HG02588 (cell line): ENCODE results near the gene HLCS.
"Not testable (repeated sequence)": the region's sequence is repeated elsewhere in the genome, so short reads cannot be mapped to it uniquely, and the experiment has no call there.

Experiments
- ATAC-seq: cut with Tn5 transposase; IDR thresholded peaks from one replicate; pipeline ENCODE4 v1.9.1; 2021; ENCODE audit warnings: mild to moderate bottlenecking, moderate library complexity; ENCODE audit not compliant: unreplicated experiment

HLCS gene

DNA sequence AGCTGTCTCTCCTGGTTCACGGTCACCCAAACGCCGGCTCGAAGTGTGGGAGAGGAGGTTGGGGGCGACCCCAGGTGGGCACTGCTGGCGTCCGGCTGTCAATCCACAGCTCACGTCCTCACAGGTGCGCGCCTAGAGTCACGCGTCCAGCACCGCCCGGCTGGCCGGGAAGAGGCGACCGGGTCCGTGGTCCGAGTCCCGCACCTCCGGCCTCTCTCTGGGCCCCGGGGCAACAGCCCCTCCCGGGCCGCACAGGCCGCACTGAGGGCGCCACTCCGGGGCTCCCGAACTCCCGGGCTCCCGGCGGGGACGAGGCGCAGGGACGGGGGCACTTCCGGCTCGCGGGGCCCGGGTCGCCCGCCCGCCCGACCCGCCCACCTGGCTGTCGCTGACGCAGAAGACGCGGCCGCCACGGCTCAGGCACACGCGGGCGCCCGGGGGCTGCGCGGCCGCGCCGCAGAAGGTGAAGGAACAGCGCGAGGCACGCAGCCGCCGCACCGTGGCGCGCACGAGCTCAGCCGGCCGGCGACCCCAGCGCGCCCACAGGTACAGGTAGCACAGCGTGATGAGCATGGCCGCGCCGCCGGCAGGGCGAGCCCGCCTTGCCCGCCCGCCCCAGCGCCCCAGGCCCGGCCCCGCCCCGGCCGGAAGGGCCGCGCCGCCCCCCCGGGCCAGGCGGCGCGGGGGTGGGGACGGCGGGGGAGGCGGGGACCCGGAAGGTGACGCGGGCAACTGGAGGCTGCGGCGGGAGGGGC, at the start of gene HLCS:
Gene HLCS (minus strand): TSS at position 604 of the 755 bp plus-strand sequence. CDS start 31 bp downstream, at position 573.
- peak; percentile 76 for ATAC-seq

DNA sequence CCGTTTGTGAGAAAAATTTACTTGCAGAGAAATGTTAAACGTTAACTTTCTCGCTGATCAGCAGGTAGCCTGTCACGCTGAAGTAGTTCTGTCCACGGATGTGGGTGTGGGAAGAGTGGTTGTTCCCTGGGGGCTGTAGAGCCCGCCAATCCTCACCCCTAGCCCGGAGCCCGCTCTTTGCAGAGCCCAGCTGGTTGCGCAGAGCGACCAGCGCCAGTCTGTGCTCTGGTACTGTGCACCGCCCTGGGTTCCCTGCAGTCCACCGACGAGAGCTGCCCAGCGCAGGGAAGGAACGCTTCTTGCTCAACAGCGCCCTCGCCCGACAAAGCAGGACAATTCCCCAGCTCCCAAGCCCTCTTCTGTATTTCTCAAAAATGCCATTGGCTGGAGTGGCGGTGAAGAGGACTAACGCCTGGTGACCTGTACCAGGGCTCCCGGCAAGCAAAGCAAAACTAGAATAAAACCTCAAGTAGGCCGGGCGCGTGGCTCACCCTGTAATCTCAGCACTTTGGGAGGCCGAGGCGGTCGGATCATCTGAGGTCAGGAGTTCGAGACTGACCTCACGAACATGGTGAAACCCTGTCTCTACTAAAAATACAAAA, 43.4 kb upstream of the HLCS start:
- ATAC-seq = peak; percentile 82

- ATAC-seq = no peak
Measured at GRCh38 chr21:37008724-37009123, 42.3 kb upstream of the HLCS start.

GRCh38 chr21:37006486-37007291, 40.2 kb upstream of the HLCS start, which contains the start of gene RIPPLY3:
Gene RIPPLY3 (plus strand): TSS chr21:37006702. CDS start chr21:37006773, 71 bp downstream.
- no peak for ATAC-seq

- ATAC-seq = no peak
Measured at GRCh38 chr21:37005548-37006485, 39.3 kb upstream of the HLCS start.

GRCh38 chr21:37003917-37004316, 37.4 kb upstream of the HLCS start:
- ATAC-seq = not testable (repeated sequence)

DNA sequence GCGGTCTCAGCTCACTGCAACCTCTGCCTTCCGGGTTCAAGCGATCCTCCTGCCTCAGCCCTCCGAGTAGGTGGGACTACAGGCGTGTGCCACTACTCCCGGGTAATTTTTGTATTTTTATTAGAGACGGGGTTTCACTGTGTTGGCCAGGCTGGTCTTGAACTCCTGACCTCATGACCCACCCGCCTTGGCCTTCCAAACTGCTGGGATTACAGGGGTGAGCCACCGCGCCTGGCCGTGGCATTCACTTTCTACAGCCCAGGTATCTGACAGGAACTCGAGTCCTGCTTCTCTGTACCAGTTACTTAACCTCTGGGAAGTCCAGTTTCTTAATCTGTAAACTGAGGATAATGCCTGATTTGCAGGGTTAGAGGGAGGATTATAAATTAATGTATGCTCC, 36.4 kb upstream of the HLCS start:
- not testable (repeated sequence) for ATAC-seq

DNA sequence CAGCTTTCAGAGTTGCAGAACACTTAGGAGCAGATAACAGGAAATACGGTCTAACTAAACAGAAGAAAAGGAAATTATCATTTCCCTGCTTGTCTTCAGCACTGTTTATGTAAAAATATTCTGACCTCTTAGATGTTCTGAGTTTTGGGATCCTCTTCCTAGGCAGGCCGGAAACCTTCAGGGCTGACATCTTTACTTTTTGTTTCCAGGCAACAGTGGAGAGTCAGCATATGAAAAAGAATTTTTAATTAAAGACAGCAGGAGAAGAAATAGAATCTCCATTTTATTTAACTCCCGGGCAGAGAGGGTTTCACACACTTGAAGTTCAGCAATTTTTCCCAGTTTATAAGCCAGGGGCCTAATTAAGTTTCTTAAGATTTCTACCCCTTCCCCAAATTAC, 35.0 kb upstream of the HLCS start:
- ATAC-seq = no peak

DNA sequence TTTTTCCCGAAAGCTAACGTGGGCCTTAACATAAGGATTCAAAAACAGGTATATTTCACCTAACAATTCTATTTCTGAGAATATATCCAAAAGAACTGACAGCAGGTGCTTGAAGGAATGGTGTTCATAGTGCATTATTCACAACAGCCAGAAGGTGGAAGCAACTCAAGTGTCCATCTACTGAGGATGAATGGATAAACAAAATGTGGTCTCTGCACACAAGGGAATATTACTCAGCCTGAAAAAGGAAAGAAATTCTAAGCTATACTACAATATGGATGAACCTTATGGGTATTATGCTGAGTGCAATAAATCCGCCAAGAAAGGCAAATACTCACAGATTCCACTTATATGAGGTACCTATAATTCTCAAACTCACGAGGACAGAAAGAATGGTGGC, 33.9 kb upstream of the HLCS start:
- ATAC-seq = no peak

- ATAC-seq = no peak
Measured at GRCh38 chr21:36999131-36999898, 32.8 kb upstream of the HLCS start.

DNA sequence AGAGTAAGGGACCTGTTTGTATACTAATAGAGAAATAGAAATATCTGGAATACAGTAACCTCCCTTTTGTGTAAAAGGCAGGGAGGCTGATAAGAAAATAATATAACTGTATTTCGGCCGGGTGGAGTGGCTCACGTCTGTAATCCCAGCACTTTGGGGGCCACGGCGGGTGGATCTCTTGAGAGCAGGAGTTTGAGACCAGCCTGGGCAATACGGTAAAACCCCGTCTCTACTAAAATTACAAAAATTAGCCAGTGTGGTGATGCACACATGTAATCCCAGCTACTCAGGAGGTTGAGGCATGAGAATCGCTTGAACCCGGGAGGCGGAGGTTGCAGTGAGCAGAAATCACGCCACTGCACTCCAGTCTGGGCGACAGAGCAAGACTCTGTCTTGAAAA, 28.8 kb upstream of the HLCS start:
- not testable (repeated sequence) for ATAC-seq

DNA sequence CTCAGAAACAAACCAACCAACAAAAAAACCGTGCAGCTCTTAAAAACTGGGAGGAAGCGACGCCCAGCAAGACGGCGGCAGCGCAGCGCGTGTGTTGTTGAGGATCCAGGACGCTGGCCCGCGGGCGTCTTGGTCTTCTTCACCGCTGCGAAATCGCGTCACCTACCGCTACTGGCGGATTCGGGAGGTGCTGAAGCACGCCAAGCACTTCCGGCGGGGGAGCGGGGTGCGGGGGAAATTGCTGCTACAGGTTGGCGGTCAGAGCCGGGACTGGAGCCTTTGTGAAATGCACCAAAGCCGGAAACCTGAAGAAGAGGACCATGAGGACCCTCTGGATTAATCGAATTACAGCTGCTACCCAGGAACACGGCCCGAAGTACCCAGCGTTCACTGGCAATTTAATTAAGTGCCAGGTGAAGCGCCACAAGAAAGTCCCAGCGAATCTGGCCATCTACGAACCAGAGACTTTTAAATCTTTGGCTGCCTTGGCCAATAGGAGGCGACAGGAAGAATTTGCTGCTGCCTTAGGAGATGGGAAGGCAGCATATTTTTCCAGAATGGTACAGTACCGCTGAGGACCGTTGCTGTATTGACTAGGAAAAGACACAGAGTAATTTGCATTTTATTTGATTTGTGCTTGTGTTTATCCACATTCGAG, 28.2 kb upstream of the HLCS start:
- ATAC-seq = no peak

DNA sequence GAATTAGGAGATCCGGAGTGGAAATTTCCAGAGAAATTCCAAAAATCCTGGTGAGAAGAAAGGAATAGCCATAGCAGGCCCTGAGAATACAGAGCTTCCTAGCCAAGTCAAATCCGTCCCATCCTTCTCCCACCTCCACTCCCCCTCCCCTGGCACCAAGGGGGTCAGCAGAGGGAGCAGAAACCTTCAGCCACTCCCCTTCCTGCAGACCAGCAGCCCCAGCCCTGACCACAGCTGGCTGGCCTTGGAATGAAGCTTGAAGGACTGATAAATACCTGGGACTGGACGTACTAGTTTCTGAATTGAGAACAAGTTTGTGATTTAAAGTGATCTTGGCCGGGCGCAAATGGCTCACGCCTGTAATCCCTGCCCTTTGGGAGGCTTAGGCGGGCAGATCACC, 26.2 kb upstream of the HLCS start:
- ATAC-seq = no peak

- no peak for ATAC-seq
Measured at GRCh38 chr21:36990508-36991205, 24.2 kb upstream of the HLCS start.

- peak; percentile 89 for ATAC-seq
Measured at GRCh38 chr21:36989699-36990507, 23.4 kb upstream of the HLCS start.

DNA sequence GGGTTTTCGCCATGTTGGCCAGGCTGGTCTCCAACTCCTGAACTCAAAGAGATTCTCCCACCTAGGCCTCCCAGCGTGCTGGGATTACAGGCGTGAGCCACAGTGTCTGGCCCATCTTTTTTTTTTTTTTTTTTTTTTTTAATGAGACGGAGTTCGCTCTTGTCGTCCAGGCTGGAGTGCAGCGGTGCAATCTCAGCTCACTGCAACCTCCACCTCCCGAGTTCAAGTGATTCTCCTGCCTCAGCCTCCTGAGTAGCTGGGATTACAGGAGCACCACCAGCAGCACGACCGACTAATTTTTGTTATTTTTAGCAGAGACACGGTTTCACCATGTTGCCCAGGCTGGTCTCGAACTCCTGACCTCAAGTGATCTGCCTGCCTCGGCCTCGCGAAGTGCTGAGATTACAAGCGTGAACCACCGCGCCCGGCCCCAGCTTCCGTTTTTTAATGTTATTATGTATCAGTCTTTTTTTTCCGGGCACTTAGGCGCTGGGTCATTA, 22.8 kb upstream of the HLCS start:
- not testable (repeated sequence) for ATAC-seq

- no peak for ATAC-seq
Measured at GRCh38 chr21:36988536-36988935, 22.1 kb upstream of the HLCS start.

DNA sequence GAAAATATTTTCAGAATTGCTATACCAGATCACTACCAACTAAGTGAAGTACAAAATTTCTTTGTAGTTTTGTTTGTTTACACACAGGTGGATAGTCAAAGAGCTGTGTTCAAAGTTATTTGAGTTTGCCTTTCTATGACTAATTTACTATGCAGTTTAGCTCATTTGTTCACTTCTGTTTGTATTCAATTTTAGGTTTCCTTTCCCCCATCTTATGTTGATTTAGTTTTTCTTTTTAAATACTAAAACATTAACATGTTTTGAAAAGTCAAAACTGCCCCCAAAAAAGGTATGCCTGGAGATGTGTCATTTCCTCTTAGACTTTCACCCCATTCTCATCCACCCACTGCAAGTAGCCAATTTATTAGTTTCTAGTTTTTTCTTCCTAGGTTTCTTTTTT, 21.4 kb upstream of the HLCS start:
- no peak for ATAC-seq
